AG08396 (cell line): Measurements from ENCODE around the gene RBMS2.
"Not testable (repeated sequence)": the region's sequence is repeated elsewhere in the genome, so short reads cannot be mapped to it uniquely, and the experiment has no call there.

ENCODE experiments used
- DNase-seq: peaks from one replicate; pipeline ENCODE4 v3.0.0; 2012; ENCODE audit warnings: low spot score, mixed read lengths

Gene RBMS2, protein sequence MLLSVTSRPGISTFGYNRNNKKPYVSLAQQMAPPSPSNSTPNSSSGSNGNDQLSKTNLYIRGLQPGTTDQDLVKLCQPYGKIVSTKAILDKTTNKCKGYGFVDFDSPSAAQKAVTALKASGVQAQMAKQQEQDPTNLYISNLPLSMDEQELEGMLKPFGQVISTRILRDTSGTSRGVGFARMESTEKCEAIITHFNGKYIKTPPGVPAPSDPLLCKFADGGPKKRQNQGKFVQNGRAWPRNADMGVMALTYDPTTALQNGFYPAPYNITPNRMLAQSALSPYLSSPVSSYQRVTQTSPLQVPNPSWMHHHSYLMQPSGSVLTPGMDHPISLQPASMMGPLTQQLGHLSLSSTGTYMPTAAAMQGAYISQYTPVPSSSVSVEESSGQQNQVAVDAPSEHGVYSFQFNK

DNA sequence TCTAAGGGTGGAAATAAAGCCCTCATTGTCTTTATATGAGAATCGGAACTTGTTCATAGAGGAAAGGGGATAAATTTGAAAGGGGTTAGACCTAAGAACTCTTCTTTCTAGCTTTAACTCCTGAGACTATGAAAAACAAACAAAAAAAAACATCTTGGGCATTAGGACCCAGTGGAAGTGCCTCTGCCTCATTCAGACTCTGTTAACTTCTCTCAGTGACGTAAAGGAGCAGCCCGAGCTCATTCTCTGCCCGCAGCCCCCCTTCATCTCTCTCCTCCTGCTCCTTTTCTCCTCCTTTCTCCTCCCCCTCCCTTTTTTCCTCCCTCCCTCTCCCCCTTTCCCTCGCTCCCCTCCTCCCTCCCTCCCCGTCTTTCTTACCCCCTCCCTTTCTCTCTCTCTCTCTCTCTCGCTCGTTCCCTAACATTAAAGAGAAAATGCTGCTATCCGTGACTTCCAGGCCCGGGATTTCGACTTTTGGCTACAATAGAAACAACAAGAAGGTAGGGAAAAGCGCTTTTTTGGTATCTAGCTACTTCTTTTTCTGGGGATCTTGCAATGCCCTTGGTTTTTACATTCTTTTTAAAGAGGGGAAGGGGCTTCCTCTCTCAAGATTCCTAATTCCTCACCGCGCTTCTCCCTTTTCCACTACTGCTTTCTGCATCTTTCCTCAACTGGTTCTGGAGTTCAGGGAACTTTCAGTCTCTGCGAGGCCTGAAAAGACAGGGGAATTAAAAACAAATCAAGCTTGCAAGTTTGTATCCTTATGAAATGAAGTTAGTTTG, at the start of gene RBMS2:
Gene RBMS2 (plus strand): TSS at position 231 of the 782 bp plus-strand sequence. CDS start 204 bp downstream, at position 435.
- DNase-seq: peak; percentile 78

DNA sequence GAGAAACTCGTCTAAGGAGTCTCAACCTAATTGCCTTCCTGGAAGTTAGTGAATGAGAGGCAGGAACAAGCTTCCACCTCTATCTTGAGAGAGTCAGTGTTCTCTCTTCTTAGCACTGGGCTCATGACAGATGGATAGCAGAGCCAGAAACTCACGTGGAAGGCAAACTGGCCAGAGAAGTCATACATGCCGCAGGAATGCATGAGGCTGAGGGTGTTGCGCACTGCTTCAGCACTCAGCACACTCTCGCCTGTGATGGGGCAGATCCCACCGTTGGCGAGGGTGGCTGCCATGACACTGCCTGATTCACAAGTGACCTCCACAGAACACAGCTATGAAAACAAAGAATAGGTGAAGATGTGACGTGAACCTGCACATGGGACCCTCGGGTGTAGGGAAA, 47.2 kb upstream of the RBMS2 start:
- DNase-seq: no peak

DNA sequence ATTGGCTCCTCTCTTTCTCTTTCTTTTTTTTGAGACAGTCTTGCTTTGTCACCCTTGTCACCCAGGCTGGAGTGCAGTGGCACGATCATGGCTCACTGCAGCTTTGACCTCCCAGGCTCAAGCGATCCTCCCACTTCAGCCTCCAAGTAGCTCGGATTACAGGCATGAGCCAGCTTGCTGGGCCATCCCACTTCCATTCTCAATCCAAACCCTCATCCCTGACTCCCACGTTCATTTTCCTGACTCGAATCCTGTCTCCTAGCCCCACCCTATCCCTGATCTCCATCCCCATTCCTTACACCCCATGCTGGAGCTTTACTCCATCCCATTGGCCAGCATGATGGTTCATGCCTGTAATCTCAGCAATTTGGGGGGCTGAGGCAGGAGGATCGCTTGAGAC, 45.5 kb upstream of the RBMS2 start:
- DNase-seq: no peak

DNA sequence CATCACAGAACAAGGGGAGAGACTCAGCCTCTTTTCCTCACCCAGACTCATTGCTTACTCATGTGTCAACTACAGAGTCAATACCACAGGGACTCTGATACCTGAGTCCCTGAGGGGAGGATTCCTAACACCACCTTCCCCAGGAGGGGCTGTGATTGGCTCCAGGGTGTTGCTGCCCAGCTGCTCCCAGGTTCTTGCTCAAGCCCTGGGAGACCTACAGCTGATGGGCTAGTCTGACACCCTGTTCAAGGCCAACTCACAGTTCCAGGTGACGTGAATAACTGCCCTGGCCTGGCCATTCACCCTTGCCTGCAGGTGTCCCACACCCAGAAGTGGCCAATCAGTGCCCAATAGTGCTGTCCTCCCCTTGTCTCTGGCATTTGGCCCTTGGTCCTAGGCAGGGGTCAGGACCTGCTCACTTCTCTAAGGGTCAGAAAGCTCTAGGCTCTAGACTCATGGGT, 44.6 kb upstream of the RBMS2 start:
- DNase-seq: no peak

DNA sequence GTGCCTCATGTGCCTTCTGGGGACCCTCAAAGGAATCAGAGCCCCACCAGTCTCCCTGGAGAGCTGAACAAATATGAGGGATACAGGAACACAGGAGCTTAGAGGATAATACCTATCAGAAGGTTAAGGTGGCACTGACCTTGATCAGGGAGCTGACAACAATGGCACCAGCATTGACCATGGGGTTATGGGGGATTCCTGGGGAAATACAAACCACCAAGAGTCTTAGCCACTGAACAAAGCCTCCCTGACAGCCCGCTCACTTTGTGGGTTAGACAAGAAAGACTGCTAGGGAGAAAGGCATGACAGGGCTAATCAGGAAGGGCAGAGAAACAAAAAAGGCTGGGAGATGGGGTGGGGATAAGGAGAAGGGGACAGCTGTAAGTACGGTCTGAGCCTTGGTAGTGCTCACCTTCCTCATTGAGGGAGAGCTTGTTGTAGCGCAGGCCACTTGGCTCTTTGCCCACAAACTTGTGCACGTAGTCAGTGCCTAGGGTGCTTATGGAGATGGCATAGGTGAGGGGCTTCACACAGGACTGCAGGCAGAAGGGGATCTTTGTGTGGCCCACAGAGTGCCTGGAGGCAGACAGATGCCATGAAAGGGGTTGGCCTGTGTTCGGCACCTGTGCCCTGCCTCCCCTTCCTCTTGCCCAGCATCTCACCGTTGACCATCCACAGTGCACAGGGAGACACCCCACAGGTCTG, 43.9 kb upstream of the RBMS2 start:
- no peak for DNase-seq

DNA sequence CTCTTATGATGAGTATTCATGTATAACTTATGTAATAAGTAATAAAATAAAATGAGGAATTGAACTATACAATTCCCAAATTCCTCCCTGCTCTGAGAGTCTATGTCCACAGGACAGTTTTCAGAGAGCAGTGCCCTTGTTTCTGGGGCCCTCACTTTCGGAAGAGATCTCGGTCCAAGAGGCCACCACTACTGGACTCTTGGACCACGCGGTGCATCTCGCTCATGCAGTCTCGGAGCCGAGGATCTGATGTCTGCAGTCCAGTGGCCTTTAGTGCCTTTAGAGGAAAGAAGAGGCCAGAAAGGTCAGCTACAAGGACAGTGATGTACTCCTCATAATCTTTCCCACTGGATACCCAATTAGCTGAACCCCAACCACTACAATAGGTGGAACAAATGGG, 42.0 kb upstream of the RBMS2 start:
- no peak for DNase-seq

DNA sequence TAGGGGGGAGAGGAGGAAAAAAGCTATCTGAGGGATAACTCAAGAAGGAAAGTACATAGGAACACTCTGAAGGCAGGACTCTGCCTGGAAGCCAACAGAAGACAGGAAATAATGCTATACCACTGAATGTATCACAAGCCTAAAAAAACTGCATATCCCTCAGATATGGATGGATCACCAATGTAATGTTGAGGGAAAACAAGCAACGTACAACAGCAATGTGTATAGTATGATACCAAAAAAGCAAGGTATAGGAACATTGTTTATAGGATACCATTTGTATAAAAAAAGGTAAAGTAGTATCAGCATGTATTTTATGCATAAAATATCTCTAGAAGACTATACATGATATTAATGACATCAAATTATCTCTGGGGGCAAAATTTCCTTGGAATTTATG, 37.1 kb upstream of the RBMS2 start:
- DNase-seq: no peak

DNA sequence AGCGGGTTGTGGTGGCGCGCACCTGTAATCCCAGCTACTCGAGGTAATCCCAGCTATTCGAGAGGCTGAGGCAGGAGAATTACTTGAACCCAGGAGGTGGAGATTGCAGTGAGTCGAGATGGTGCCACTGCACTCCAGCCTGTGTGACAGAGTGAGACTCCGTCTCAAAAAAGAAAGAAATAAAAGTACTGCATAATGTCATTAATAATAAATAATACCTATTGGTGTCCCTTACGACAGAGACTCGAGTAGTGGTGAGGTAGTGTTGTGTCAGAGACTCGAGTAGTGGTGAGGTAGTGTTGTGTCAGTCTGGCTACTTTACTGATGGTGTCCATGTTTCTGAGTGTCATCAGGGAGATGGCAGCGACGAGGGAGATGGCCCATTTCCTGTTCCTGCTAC, 34.9 kb upstream of the RBMS2 start:
- DNase-seq: no peak

DNA sequence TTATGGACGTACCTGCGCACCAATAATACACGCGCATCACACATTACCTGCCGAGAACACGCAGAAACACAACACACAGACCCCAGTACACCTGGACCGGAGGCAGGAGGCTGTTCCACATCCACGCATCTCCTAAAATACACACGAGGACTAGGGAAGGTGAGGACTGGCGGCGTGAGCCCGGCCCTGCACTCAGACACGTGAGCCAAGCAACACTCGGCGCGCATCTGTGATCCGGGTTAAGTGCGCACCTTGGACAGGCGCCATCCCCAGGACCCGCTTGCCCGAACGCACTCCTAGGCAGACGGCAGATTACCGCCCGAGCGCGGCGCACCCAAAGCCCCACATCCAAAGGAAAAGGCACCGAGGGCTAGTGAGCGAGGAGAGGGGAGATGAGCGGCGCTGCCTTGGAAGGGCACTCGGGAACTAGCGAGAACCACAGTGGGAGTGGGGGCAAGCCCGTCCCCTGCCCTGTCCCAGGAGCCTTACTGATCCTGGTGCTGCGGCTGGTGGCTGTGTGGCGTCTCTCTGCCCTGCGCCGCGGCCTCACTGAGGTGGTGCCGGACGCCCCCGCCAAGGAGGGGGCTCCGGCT, 34.1 kb upstream of the RBMS2 start:
- DNase-seq: peak; percentile 32

DNA sequence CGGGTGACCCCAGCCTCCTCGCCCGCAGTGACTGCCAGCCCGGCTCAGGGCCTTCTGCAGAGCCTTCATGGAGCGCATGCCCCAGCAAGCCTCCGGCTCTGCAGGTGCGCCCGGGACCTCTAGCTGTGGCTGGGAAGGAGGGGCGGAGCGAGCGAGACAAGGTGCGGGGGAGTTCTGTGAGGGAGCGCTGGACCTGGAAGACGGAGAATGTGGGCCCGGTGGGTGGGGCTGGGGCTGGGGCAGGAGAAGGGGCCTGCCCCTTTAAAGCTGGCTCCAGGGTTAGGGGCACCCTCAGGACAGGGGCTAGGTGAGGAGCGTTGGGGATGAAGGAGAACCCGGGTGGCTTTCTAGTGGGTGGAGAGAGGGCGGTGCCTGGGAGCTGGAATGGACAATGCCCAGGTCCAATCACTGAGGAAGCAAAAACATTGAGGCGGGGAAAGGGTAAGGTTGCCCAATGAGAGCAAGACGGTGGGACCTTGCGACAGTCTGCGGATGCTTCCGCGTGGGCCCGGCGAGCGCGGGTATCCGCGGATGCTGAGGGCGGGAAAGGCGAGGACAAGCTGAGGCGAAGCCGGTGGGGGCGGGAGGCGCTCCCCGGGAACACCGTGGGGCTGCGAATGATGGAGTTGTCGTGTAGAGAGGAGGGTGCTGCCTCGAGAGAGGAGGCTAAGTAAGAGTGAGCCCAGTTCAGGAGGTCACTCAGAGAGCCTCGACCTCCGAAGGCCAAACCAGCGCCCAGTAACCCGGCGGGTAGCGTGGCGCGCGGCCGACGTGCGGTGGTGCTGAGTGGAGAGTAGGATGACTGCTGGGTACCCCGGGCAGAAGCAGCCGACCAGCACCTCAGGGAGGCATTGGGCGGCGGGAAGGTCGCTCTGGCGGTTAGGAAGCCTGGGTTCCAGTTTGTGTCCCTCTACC, 33.3 kb upstream of the RBMS2 start, which contains the start of gene GLS2:
Gene GLS2 (minus strand): TSS at position 121 of the 915 bp plus-strand sequence. CDS start 43 bp downstream, at position 78.
- DNase-seq: peak; percentile 95

DNA sequence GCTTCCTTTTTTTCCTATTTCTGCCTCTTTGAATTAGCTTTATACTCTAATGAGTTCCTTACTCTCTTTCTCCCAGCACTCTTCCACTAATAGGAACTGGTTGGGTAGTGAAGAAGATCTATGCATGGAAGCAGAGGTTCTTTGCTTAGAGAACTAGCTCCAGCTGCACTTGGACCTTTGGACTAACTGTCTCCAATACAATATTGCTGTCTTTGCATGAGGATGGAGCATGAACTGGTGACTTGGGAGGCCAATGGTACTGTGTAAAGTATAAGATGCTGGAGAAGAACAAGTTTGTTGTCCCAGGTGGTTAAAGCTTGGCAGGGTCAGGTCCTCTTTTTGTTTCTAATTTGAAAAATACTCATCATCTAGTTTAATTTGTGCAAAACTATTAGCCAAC, 31.3 kb upstream of the RBMS2 start:
- no peak for DNase-seq

DNA sequence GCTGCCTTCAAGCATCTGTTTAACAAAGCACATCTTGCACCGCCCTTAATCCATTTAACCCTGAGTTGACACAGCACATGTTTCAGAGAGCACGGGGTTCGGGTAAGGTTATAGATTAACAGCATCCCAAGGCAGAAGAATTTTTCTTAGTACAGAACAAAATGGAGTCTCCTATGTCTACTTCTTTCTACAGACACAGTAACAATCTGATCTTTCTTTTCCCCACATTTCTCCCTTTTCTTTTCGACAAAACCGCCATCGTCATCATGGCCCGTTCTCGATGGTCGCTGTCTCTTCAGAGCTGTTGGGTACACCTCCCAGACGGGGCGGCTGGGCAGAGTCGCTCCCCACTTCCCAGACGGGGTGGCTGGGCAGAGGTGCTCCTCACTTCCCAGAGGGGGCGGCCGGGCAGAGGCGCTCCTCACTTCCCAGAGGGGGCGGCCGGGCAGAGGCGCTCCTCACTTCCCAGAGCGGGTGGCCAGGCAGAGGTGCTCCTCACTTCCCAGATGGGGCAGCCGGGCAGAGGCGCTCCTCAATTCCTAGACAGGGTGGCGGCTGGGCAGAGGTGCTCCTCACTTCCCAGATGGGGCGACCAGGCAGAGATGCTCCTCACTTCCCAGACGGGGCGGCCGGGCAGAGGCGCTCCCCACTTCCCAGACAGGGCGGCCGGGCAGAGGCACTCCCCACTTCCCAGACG, 28.1 kb upstream of the RBMS2 start:
- not testable (repeated sequence) for DNase-seq

DNA sequence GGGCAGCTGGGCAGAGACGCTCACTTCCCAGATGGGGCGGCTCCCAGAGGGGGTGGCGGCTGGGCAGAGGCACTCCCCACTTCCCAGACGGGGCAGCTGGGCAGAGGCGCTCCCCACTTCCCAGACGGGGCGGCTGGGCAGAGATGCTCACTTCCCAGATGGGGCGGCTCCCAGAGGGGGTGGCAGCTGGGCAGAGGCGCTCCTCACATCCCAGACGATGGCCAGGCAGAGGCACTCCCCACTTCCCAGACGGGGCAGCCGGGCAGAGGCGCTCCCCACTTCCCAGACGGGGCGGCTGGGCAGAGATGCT, 27.6 kb upstream of the RBMS2 start:
- DNase-seq: not testable (repeated sequence)

DNA sequence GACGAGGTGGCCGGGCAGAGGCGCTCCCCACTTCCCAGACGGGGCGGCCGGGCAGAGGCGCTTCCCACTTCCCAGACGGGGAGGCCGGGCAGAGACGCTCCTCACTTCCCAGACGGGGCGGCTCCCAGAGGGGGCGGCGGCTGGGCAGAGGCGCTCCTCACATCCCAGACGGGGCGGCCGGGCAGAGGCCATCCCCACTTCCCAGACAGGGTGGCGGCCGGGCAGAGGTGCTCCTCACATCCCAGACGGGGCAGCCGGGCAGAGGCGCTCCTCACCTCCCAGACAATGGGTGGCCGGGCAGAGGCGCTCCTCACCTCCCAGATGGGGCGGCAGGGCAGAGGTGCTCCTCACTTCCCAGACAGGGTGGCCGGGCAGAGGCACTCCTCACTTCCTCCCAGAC, 27.1 kb upstream of the RBMS2 start:
- not testable (repeated sequence) for DNase-seq

DNA sequence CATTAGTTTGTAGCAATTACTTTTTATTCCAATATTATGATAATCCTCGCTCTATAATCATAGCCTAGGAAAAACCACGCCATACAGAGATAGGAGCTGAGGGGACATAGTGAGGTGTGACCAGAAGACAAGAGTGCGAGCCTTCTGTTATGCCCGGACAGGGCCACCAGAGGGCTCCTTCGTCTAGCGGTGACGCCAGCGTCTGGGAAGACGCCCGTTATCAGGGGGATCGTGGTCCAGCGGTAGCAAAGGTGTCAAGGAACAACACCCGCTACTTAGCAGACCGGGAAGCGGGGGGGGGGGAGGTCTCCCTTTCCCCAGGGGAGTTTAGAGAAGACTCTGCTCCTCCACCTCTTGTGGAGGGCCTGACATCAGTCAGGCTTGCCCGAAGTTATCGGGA, 24.9 kb upstream of the RBMS2 start:
- DNase-seq: not testable (repeated sequence)

DNA sequence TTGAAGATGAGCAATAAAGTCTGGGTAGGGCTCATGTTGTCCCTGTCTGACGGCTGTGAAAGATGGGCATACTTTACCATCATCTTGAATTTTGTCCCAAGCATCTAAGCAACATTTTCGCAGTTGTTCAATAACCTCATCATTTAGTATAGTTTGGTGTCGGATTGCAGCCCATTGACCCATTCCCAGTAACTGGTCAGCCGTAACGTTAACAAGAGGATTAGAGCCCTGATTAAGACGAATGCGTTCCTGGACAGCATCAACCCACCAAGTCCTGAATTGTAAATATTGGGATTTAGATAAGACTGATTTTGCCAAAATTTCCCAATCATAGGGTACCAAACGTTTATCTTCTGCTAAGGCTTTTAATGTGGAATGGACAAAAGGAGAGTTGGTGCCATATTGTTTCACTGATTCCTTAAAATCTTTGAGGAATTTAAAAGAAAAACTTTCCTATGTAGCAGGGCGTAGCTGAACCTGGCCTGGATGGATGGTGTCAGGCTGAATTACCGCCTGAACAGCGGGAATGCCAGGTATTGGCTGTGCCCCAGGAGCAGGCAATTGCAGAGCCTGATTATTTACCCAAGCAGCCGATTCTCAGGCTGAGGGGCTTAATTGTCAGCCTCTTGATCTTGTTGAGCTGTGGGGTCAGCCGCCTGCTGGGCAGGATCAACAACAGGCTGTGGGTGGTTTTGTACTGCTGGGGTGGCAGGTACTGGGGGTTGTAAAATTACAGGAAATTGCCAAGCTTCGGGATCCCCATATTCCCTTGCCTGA, 23.3 kb upstream of the RBMS2 start:
- DNase-seq: not testable (repeated sequence)

DNA sequence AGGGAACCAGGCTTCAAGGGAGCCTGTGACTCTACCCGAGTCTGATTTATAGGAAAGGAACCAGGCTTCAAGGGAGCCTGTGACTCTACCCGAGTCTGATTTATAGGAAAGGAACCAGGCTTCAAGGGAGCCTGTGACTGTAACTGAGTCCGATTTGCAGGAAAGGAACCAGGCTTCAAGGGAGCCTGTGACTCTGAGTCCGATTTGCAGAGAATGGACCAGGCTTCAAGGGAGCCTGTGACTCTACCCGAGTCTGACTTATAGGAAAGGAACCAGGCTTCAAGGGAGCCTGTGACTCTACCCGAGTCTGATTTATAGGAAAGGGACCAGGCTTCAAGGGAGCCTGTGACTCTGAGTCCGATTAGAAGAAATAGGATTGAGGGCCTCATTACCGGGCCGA, 22.2 kb upstream of the RBMS2 start:
- not testable (repeated sequence) for DNase-seq

DNA sequence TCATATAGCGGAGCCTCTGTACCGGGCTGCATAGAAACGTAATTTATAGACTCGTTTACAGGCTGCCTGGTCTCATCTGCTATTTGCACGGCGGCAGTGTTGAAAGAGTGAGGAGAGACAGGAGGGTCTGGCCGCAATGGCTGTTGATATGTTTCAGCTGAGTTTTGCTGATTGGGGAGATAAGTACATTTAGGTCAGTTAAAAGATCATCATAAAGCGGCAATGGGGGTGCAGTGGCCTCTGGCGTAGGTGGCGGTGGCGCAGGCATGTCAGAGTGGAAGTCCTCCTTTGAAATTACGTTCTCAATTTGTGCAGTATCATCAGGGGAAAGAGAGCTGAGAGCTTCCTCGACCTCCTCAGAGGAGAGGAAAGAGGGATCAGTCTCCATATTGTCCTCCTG, 21.7 kb upstream of the RBMS2 start:
- DNase-seq: not testable (repeated sequence)

DNA sequence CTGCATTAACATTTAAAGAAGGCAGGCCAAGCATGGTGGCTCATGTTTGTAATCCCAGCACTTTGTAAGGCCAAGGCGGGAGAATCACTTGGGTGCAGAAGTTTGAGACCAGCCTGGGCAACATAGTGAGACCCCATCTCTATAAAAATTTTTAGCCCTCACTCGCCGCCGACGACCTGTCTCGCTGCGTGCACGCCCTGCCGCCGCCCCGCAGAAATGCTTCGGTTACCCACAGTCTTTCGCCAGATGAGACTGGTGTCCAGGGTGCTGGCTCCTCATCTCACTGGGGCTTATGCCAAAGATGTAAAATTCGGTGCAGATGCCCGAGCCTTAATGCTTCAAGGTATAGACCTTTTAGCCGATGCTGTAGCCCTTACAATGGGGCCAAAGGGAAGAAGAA, 10.8 kb upstream of the RBMS2 start:
- no peak for DNase-seq

DNA sequence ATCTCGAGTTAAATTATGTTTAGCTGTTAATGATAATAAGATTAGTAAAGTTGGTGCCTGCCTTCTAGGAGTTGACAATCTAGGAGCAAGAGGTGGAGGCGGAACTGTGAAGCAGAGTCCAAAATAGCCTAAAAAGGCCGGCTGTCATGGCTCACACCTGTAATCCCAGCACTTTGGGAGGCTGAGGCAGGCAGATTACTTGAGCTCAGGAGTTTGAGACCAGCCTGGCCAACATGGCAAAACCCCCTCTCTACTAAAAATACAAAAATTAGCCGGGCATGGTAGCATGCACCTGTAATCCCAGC, 7.7 kb upstream of the RBMS2 start:
- not testable (repeated sequence) for DNase-seq
